CD4-positive, alpha-beta T cell treated with Interleukin-15 for 4 hours (primary cell): ENCODE results near the gene OR4D1.
"Not testable (repeated sequence)": the region's sequence is repeated elsewhere in the genome, so short reads cannot be mapped to it uniquely, and the experiment has no call there.

Source experiments
- DNase-seq: peaks from one replicate; pipeline ENCODE4 v3.0.0-alpha.2; 2020; ENCODE audit warnings: low spot score

The OR4D1 gene

DNA sequence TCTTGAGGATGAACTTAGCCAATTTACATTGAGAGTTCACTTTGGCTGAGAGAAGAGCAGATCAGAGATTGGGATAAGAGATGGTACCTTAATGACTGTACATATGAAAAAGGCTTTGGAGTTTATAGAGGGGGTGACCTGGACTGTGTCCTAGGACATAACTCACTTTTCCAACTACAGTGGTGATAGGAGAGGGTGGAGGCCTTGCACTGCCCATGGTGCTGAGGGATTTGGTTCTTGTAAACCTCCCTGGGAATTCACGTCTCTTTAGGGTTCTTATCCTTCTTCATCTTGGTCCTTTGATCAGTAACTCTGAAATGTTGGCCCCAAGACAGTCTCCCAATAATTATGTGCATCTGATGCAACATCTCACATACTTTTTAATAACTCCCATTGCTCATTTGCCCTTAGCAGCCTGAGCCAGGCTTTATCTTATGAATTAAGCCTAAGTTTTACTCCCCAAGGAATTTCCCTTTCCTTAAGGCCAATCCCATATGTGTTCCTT is at the start of gene OR4D1:
Gene OR4D1 (plus strand): TSS at position 455 of the 505 bp plus-strand sequence. CDS start 6,770 bp downstream, outside the sequence.
- DNase-seq: no peak

DNA sequence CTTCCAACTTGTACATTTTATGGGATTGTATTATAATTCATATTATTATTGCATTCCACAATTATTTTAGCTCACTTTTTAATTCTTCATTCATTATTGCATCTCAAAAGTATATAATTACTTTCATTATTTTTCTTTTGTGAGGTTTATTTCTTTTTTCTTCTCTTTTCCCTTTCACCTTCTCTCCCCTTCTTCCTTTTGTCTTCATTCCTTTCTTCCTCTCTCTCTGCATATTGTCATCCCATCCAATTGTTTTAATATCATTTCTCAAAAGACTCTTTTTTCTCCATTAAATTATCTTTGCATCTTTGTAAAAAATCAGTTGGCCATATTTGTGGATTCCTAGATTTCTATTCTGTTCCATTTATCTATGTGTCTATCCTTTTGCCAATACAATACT is 47.7 kb upstream of the OR4D1 start:
- DNase-seq: no peak

DNA sequence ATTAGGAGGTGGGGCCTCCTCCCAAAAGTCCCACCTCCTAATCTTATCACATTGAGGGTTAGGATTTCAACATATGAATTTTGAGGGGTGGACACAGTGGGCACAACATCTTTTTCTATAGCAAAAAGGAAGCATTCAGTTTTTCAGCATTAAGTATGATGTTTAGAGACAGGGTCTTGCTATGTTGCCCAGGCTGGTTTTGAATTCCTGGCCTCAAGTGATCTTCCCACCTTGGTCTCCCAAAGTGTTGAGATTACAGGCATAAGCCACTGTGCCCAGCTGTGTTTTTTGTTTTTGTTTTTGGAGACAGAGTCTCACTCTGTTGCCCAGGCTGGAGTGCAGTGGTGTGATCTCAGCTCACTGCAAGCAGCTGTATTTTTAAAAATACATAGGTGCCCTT is 46.3 kb upstream of the OR4D1 start:
- not testable (repeated sequence) for DNase-seq

DNA sequence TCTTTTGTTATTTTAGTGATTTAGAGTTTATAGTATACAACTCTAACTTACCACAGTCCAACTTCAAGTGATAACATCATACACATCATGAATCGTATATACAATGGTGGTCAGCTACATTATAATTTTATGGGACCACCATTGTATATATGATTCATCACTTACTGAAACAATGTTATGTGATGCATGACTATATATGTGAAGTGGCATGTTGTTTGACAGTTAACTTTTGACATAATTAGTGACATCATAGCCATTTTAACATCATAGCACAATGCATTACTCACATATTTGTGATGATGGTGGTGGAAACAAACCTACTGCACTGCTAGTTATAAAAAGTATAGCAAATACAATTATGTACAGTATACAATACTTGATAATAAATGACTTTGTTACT is 43.1 kb upstream of the OR4D1 start:
- no peak for DNase-seq

DNA sequence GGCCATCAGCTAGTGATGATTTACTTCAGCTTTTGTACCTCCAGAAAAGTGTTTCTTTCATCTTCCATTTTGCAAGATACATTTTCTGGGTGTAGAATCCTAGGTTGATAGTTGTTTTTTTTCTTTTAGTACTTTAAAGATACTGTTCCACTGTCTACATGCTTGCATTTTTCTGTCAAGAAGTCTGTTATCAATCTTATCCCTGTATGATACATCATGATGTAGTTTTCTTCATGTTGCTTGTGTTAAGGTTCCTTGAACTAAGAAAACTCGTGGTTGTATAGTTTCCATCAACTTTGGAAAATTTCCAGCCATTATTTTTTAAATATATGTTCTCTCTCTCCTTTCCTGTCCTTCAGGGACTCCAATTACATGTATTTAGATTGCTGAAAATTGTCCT is 40.9 kb upstream of the OR4D1 start:
- DNase-seq: no peak

DNA sequence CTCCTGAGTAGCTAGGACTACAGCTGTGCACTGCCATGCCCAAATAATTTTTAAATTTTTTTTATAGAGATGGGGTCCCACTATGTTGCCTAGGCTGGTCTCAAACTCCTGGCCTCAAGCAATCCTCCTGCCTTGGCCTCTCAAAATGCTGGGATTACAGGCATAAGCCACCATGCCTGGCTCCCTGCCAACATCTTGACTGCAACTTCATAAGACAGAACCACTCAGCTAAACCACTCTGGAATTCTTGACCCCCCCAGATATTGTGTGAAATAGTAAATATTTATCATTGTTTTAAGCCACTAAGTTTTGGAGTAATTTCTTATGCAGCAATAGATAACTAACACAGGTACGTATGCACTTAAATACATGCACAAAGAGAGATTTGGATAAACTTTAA is 39.0 kb upstream of the OR4D1 start:
- no peak for DNase-seq

DNA sequence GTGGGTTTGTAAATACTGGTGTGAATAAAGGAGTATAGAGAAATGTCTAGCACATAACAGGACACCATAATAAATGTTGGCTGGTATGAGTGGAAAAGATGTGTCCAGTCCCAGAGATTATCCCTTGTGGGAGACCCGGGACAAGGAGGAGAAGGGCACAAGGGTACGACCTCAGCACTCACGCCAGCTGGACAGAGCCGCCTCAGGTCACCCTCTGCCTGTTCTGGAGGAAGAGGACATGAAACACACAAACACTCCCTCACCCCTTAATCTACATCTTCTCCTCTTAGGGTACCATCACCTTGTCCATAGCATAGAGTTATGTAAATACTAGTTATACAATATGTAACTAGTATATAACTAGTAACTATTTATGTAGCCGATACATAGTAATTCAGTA is 38.2 kb upstream of the OR4D1 start:
- DNase-seq: no peak

DNA sequence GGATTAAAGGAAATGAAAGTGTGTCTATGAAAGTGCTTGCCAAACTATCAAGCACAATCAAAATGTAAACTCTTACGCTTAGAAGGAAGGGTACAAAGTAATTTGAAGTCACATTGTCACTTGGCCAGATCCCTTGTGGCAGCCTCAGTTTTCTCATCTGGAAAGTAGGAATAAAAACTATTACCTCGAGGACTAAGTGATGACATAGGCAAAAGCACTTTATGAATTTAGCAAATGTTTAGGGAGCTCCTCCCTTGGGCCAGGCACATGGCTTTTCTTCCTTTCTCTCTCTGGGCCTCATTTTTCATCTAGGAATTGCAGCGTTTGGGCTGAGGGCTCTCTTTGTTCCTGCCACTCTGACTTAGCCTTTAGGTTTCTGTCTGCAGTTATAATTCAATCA is 36.5 kb upstream of the OR4D1 start:
- DNase-seq: no peak

DNA sequence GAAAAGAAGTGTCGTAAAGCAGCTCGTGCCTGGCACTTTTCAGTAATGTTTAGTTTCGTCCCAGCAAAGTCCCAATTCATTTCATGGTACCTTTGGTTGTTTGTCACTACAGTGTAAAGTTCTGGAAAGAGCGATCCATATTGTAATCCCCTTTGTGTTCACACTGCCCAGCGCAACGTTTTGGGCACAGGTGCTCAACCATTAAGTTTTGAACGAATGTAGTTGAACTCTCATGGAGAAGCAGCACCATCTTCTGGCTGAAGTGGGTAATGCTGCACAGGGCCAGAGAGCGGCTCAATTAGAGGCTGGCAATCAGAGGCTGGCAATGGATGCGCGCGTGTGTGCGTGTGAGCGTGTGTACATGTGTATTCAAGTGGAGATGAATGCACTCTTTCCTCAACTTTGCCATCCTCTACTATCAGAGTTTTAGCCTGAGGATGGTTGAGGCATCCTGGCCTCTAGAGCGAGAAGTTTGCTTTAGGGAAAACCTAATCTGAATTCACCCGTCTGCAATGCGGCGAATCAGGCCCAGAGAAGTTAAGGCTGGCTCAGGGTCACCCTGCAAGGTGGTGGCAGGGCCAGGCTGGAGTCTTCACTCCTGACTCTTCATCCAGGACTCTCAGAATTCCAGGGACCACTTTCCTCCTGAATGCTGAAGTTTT is 35.1 kb upstream of the OR4D1 start:
- DNase-seq: peak; percentile 86

DNA sequence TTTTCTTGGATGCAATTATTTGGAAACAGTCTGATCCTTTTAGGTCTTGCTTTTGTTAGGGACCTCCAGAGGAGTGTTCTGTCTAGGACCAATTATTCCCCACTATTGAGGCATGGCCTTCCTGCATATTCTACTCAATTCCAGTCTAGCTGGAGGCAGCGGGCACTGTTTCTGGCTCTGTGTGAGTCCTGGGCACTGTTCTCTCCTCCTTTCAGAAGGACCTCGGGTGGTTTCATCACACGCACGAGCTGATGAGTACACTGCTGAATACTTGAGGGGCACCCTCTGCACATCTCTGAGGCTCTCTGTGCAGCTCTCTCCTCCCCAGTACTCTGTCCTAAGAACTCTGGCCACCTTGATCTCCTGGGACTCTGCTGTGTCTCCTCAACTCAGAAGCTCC is 34.2 kb upstream of the OR4D1 start:
- no peak for DNase-seq

DNA sequence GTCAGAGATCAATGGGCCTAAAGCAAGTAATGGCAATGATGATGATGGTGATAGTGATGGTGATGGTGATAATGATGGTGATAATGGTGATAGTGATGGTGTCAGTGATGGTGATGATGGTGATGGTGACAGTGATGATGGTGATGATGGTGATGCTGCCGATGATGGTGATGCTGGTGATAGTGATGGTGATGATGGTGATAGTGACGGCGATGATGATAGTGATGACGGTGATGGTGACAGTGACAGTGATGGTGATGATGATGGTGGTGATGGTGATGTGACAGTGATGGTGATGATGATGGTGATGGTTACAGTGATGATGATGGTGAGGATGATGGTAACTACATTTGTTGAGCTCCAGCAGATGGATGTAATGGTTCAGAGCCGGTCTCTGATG is 30.8 kb upstream of the OR4D1 start:
- DNase-seq: no peak

DNA sequence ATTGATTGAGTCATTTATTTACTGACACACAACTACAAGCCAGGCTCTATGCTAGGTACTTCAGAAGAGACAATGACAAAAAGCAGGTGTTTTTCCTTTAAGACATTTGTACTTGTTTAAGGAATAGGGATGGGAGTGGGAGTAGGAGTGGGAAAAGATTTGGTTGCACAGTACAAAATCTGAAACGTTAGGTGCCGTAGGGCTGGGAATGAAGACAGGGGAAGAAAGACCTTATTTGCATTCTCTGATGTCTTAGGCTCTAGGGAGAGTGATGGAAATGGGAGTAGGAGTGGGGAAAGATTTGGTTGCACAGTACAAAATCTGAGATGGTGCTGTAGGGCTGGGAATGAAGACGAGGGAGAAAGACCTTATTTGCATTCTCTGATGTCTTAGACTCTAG is 28.7 kb upstream of the OR4D1 start:
- DNase-seq: no peak

DNA sequence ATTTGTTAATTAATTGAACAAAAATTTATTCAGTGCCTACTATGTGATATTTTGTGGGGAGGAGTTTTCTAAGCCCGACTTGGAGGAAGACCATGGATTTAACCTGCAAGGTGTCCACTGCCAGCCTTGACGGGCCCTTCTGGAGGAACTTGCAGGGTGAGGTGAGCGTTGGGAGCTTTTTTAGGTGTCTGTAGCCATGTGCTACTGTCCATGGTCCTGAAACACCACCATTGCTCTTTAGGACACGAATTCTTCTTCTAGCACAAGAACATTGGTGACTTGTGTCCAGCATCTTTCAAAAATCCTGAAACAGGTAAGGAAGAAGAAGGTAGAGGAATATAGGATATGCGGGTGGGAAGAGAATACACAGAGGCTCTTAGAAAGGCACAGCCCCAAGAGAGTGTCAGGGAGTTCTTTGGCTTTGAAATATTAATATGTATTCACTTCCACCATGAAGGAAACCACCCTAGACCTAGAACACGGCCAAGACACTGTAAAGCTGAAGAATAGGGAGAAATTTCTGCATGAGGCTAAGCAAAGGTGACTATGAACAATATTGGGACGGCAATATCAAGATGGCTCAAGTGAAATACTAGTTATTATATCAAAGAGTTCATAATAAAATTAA is 27.9 kb upstream of the OR4D1 start:
- peak; percentile 44 for DNase-seq

DNA sequence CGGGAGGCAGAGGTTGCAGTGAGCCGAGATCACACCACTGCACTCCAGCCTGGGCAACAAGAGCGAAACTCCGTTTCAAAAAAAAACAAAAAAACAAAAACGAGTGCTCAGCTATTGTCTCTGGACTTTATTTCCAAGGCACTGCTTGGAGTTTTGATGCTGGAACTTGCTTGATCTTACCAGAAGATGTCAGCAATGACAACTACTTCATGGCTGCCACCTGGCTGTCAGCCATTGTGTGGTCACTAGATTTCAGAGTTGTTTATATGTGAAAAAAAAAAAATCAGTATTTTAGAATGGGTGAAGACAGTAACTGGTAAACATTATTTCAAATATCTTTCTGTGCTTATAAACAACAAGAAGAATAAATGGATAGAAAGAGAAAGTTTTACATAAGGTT is 26.3 kb upstream of the OR4D1 start:
- DNase-seq: peak; percentile 62

DNA sequence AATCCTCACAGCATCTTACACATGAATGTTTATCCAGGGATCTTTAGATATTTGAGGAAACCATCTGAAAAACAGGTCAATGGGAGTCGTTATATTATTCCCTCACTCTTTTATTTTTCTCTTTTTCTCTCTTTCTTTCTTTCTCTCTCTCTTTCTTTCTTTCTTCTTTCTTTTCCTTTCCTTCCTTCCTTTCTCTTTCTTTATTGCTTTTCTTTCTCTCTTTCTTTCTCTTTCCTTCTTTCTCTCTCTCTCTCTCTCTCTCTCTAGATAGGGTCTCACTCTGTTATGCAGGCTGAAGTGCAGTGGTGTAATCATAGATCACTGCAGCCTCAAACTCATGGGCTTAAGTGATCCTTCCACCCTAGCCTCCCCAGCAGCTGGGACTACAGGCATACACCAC is 20.3 kb upstream of the OR4D1 start:
- DNase-seq: no peak

DNA sequence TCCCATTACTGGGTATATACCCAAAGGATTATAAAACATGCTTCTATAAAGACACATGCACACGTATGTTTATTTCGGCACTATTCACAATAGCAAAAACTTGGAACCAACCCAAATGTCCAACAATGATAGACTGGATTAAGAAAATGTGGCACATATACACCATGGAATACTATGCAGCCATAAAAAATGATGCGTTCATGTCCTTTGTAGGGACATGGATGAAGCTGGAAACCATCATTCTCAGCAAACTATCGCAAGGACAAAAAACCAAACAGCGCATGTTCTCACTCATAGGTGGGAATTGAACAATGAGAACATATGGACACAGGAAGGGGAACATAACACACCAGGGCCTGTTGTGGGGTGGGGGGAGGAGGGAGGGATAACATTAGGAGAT is 15.5 kb upstream of the OR4D1 start:
- not testable (repeated sequence) for DNase-seq

DNA sequence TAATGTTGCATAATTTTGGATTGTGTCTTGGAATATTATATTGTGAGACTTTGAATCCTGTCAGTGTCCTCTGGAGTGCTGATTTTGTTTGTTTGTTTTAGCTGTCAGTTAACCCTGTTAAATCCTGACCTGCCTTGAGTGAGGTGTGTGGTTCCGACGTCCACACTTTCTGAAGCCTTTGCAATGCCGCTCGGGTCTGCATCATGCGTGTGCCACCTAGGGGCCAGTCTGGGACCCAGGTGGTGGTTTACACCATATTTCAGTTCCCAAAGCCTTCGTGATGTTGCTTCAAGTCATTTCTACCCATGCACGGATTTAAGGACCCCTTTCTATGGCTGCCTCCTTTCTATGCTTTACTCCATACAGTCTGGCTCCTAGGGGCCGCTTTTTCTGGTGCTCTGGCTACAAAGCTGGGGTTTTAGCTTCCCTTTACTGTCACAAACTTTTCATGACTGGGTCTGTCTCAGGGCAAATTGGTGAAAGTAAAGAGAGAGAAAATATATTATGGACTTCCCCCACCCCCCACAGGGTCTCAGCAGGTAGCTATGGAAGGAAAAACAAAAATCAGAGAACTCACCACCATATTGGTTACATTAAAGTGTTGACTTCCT is 11.4 kb upstream of the OR4D1 start:
- DNase-seq: no peak

DNA sequence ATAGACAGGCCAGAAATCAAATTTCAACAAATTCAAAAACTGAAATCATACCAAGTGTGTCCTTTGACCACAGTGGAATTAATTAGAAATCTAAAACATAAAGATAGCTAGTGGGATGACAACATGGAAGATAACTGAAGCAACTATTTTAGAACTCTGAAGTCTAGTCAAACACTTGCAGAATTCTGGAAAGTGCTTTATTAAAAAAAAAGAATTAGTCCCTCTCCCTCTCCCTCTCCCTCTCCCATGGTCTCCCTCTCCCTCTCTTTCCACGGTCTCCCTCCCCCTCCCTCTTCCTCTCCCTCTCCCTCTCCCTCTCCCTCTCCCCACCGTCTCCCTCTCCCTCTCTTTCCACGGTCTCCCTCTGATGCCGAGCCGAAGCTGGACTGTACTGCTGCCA is 6.7 kb upstream of the OR4D1 start:
- no peak for DNase-seq

DNA sequence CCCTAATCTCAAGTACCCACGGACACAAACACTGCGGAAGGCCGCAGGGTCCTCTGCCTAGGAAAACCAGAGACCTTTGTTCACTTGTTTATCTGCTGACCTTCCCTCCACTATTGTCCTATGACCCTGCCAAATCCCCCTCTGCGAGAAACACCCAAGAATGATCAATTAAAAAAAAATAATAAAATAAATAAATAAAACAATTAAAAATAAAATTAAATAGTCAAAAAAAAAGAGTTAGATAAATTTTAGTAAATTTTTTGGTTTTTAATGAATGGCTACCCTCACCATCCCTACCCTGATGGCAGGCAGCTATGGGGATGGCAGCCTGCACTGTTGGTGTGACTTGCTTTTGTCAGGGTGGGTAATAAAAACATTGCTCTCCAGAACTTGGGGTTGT is 4.8 kb upstream of the OR4D1 start:
- not testable (repeated sequence) for DNase-seq

DNA sequence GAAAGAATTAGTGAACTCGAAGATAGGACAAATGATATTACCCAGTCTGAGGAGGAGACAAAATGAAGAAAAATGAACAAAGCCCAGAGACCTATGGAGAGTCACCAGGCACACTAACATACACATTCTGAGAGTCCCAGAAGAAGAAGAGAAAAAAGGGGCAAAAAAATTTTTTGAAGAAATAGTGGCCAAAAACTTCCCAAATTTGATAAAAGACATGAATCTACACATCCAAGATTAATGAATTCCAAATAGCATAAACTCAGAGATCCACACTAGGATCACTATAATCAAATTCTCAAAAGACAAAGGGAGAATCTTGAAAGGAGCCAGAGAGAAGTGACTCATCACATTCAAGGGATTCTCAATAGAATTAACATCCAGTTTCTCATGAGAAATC is 3.4 kb upstream of the OR4D1 start:
- DNase-seq: no peak

DNA sequence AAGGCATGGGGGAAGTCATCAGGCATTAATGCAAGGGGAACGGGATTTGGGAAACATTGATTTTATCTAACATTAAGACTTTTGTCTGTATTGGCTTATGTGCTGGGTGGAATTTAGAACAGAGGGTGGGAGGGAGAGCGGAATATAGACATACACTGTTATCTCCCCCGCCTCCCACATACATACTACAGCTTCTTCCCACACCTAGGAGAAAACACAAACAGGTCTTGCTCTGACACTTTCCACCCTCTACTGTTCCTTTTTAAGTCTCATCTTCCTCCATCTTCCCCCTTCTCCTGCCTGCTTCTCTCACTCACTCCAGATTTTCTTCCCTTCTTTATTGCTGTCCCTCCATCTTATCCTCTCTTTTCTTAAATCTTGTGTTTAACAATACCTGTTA is 425 bp downstream of the OR4D1 start:
- DNase-seq: no peak

DNA sequence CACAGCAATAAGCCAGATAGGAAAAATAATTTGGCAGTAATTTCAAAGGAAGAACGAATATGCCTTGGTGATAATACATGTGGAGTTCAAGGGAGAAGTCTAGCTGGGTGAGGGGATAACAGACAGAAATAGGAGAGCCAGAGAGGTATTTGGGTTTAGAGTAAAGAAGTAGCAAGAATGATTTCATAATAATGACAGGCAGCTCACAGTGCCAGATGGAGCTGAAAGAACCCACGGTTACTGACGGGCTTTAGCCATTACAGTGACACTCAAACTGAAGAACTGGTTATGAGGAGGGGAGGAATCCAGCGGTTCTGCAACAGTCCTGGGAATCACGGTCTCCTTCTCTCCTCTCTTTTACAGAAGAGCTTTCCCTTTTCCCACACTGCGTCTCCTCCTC is 2.2 kb downstream of the OR4D1 start:
- DNase-seq: no peak

DNA sequence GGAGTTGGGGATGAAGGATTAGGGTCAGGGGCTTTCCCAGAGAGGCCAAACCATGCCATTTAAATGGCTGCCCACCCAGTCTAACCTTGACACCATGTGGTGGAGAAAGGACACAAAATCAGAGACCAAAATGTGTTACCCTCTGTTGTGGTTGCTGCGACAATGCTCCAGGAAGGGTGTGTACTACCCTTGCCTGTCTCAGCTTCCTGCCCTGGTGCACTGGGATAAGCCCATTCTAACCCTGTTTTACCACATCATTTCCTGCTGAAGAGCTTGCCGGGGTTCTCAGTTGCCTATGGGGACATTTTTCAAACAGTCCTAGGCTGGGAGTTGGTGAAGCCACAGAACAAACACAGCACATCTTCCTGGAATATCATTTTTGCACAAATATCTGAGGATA is 4.9 kb downstream of the OR4D1 start:
- DNase-seq: peak; percentile 82

DNA sequence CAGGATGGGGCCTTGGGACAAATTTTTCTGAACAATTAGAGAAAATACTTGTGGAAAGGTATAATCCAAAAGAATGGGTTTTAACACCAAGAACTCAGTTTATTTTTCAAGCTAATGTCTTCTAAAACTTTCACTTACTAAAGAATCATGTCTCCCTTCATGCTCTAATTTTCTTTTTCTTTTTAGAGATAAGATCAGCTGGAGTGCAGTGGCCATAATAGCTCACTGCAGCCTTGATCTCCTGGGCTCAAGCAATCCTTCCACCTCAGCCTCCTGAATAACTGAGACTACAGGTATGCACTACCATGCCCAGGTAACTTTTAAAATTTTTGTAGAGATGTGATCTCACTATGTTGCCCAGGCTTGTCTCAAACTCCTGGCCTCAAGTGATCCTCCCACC is 5.5 kb downstream of the OR4D1 start:
- DNase-seq: no peak
